AG08396 (cell line): ENCODE measurements around the gene ATG12.

ENCODE experiments used
- DNase-seq: peaks from one replicate; pipeline ENCODE4 v3.0.0; 2012; ENCODE audit warnings: low spot score, mixed read lengths

The ATG12 gene

DNA sequence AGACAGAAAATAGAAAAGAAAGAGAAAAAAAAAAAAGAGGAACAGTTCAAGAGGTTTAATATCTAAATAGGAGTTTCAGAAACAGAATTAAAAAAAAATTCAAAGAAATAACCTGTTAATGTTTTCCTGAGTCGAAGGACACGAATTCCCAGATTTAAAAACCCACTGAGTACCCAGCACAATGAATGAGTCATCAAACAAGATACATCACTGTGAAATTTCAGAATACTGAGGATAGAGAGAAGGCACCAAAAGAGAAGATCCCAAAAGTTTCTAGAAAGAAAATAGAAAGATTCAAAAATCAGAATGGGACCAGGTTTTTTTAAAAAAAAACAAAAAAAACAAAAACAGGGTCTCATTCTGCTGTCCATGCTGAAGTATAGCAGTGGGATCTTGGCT is 33.7 kb downstream of the ATG12 start:
- DNase-seq: no peak

DNA sequence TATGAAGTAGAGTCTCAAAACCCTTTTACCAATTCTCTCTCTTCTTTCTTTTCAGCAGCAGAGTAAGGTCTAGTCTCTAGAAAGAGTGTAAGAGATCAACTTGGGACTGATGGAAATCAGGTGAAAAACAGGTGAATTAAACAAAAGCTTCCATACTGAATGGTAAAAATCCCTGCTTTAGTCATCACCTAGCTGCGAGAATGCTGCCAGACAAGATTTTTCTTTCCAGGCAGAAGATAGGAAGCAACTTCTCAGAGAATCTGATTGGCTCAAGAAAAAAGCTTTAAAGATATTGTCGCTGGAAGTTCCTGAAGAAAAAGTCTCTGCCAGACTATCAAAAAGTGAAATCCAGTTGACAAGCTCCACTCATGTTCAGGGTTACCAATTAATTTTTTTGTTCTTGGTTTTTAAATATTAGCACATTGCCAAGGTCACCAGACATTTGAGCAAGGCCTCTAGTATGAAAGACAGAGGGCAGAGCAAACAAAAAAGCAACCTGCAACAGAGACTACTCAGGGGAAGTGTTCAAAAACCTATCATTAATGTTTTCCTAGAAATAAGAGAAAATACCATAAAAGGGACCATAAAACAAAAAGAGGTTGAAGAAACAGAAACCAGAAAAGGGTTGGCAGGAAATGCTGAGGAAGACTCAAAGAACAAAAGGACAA is 34.2 kb downstream of the ATG12 start:
- no peak for DNase-seq

DNA sequence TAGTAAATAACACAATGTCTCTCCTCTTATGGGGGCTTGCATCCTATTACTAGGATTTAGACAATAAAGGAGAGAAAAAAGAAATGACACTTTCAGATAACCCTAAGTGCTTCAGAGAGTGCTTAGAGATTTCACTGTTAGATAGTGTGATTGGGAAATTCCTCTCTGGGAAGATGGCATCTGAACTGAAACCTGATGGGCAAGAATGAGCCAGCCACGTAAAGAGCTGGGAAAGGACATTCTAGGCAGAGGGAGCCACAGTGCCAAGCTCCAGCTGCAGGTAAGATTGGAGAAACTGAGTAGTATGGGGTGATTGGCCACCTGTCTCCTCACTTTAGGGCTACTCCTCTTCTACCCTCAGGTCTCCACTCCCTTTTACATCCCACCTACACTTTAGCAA is 39.4 kb downstream of the ATG12 start:
- DNase-seq: no peak

DNA sequence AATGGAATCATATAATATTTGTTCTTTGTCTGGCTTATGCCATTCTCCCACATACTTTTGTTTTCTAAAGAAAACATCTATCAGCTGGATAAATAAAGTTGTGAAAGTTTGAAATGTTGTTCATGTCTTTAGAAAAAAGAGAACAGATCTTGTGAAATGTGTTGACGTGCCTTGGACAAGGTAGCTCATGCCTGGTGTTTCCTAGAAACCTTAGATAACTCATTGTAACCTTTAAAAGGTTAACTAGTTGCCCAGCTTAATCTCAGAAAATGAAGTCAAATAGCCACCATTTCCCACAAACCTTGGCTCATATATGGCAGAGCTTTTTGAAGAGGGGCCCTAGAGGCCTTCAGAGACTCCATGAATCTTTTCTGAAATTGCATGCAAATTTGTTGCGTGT is 40.2 kb downstream of the ATG12 start:
- no peak for DNase-seq

DNA sequence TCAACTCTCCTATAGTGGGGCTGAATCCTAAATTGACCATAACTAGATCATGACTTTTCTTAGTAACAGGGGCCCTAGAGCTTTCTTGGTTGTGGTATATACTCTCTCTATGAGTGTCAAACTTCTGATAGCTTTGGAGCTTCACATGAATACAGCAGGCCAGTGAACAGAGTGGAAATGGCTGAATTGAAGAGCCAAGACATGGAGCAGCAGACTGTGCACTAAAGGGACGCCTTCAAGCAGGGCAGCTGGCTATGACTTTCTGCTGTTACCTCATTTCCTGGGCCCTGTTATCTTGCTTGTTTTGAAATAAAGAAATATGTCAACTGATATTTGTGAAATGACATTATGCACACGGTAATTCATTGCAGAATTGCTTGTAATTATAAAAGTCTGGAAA is 41.3 kb downstream of the ATG12 start:
- no peak for DNase-seq

DNA sequence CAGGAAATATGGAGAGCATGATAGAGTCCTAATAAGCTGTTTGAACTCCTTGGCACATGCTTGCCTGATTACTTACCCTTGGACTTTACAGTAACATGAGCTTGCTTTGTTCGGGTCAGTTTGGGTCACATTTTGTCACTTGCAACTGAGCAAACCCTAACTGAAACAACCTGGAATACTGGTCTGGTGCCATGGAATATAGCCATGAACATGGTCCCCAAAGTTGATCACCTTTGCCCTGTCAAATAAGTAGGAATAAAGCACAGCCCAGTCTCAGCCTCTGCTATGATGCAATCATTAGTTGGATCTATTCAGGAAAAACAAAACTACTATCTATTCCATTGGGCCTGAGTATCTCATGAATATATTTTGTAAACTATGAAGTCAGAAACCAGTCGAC is 43.1 kb downstream of the ATG12 start:
- DNase-seq: no peak

DNA sequence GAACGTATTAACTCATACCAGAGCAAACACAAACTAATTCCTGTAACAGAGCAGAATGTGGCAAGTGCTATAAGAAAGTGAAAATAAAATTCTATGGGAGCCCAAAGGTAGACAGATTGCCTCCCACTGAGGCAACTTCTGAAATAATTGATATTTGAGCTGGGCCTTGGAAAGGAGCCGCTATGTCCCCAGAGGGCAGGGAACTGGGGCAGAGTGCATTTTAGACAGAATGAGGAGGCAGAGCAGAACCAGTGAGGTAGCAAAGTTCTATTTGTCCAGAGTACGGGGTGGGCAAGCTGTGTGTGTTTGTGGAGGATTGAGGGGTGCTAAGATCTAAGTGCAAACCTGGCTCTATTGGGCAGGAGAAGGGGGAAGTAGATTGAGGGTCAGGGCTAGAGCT is 44.7 kb downstream of the ATG12 start:
- DNase-seq: no peak

DNA sequence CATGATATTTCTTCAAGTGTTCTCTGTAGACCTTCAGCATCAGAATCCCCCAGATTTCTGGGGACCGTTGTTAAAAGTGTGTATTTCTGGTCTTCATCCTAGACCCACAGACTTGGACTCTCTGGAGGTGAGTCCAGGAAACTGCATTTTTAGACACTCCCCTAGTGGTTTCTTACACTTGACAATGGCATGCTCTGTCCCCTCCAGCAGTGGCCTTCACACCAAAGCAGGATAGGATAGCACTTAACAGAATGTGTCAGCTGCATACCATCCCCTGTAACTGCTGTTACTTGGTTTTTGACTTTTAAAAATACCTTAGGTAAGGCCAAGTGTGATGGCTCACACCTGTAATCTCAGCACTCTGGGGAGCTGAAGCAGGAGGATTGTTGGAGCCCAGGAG is 45.7 kb downstream of the ATG12 start:
- DNase-seq: no peak

DNA sequence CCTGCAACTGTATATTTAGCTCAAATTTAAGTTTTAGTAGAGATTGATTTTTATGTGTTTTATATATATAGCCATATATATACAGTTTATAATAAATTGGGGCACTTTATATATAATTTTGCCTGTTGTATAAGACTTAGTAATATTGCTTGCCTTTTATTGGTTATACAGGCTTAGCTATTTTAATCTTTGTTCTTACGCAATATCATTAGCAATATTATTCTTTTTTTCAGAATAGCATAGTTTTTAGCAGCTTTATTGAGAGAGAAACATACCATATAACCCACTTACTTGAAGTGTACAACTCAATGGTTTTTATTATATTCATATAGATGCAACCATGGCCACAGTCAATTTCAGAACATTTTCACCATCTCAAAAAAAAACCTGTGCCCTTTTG is 52.9 kb downstream of the ATG12 start:
- no peak for DNase-seq

DNA sequence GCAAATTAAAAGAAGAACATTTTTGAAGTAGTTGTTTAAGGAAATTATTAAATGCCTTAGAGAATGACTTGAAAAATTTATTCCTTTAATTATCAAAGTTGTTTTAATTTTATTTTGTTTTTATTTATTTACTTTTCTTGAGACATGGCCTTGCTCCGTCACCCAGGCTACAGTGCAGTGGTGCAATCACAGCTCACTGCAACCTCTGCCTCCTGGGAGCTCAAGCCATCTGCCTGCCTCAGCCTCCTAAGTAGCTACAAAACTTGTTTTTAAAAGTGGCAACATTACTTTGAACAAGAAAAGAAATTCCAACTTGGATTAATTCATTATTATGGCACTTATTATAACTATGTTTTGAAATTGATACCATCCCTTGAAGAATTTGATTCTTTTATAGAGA is 53.9 kb downstream of the ATG12 start:
- no peak for DNase-seq

DNA sequence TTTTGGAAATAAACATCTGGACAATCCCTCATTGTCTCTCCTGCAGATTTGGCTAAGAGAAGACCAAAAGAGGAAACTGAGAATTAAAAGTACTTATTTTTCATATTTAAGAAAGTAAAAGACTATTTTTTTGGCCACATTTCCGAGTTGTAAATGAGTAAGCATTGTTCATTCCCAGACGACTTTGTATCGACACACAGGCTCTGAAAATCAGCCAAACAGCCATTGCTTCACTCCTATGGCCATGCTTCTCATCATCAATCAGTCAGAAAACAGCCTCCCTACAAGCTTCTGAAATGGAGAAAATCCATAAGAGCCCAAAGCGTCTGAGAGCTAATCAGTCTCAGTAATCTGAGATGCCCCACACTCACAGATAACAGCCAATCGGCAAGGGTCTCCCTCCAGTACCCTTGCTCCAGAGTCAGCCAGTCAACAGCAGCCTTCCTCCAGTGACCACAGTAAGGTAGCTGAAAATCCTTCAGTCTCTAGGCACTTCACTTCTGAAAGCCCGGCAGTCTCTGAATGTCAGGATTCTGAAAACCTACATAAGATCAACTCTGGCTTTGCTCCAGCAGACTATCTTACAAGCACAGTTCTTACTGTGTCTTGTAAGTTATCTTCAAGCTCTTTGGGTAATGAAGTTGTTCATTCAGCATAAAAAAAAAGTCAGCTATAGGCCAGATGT is 55.8 kb downstream of the ATG12 start:
- no peak for DNase-seq

DNA sequence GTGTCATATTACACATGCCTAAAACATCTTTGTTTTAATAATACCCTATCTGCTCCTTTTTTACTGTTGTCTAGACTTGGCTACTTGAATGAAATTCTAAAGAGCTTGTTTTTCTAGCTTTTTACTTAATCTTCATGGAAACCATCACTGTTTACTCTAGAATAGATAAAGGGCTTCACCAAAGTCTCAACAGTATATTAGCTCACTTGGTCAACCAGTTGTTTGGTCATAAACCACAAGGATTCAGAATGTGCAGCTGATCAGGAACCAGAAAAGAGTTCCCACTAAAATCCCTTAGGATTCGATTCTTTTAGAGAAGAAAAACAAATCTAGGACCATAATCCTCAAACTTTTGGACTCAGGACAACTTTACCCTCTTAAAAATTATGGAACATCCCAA is 62.9 kb downstream of the ATG12 start:
- no peak for DNase-seq
